NCI-H69 (cell line): ENCODE data around the gene SLC6A5.

Experiments
- DNase-seq: peaks from one replicate; lab custom pipeline; 2025; lab: John Stamatoyannopoulos, UW

SLC6A5 gene

DNA sequence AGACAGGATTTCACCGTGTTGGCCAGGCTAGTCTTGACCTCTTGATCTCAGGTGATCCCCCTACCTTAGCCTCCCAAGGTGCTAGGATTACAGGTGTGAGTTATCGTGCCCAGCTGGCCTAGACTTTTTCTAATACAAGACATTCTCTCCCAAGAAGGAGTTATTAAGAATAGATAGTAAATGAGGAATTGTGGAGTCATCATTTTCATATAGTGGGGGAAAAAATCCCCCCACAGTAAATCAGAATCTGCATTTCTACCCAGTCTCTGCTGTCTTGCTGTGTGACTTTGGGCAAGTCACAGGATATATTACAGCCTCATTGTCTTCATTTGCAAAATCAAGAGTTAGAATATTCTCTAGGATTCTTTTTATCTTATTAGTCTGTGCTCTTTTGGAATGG lies 21.6 kb downstream of the SLC6A5 start:
- no peak for DNase-seq

DNA sequence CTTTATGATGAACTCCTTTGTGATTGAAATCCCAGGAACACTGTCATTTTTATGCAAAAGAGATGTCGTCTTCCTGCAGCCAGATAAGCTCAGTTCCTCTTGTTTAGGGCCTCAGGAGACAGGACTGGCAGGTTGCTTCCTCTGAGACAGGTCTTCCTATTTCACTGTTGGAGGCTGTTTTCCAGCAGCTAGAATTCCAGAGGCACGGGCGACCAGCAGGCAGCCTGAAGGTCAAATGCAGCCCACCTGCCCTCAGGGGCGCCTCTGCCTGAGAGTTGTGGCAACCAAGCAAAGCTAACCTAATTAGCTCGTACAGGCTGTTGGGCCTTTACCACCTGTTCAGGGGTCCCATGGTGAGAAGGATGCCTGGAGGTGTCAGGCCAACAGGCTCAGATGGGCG lies 22.3 kb downstream of the SLC6A5 start:
- DNase-seq = peak; percentile 93

DNA sequence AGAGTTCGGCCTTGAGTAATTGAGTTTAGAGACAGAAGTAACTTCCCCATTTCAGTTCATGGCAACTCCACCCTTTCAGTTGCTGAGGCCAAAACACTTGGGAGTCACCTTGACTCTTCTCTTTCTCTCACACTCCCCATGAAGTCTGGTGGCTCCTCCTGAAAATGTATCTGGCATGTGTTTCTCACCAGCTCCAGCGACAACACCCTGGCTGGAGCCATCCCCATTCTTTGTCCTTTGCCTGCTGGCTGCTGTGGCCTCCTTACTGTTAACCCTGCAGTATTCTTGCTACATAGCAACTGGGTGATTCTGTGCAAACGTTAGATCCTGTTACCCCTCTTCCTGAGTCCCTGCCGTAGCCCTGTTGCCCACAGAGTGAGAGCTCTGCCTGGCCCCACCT lies 23.8 kb downstream of the SLC6A5 start:
- peak; percentile 32 for DNase-seq

DNA sequence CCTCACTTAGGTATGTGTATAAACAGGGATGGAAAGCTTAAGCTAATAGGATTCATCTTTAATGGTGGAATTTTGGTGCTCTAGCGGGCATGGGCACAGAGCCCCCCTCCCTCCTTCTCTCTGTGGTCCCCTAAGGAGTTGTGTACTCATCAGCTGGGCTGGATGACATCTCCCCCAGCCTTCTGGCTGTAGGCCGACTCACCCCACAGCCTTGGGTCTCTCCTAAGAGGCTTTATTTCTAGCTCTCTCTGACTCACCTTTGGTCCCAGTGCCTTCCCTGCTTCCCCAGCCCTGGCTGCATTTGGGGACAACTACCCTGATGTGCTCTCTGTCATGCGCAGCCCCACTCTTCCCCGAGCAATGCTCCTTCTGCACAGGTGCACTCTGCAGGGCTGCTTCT lies 26.9 kb downstream of the SLC6A5 start:
- peak; percentile 97 for DNase-seq

DNA sequence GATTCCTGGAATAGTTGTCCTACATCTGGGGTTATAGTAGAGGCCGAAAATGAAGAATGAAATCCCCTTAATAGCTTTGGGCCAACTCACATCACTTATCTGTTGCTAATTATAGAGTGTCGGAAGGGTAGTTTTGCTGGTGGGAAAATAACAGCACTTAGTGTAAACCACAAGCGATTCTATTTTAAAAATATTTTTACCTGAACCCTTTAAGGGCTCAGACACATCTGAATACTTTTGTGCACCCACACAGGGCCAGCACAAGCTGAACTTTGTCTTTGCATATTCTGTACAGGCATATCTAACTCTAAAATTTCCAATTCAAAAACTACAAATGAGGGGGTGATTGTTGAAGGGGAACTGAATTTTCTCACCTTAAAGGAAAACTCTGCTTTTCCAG lies 27.6 kb downstream of the SLC6A5 start:
- peak; percentile 44 for DNase-seq

DNA sequence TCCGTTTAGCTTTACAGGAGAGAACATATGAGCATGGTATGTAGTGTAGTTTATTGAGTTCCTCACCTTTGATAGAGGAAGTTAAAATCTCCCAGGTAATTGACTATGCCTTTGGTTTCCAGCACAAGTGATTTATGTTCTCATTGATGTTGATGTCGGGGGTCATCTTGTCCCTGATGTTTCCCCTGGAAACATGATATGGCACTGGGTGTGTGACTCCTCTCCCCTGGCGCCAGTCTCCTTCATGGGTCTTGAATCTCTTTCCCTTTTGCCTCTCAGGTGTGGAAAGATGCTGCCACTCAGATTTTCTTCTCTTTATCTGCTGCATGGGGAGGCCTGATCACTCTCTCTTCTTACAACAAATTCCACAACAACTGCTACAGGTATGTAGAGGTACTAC lies 28.3 kb downstream of the SLC6A5 start:
- peak; percentile 71 for DNase-seq

DNA sequence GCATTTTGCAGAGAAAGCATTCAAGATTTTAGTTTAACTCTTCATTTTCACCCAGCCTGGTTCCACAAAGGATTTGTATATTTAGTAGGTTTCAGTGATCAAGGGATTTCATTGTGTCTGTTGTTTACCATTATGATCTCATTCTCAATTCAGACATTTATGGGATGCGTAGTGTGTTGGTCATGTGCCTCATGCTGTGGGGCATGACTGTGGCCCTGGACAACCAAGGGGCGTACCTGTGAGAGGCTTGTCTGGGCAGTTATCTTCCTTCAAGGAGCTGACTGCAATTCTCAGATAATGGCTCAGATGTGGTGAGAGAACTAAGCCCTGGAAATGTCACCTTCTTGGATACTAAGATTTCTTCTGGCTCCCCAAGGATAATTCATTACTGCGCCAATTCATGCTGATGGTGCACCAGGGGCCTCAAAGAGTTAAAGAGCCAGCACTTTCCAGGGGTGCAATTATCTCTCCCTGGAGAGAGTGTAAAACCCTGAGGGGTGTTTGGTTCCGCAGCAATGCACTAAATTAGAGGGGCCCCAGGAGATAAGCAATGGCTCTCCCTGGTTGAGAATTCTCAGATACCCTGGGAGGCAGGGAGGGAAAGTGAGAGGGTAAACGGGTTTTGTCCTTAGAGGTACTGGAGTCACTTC lies 32.2 kb downstream of the SLC6A5 start:
- peak; percentile 97 for DNase-seq

DNA sequence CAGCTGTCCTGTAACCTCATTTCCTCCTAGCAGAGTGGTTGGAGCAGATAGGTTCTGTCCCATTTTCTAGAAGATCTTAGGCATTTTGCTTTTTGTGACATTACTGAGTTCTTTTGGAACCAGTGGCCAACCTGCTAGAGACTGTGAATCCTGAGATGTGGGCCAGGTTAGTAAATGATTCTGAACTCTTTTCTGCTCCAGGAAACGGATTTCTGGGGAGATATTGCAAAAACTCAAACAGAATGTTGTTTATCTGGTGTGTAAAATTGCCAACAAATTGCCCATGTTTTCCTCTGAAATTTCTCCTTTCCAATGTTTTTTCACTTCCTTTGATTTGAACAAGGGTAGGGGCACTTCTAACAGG lies 32.7 kb downstream of the SLC6A5 start:
- DNase-seq = no peak

DNA sequence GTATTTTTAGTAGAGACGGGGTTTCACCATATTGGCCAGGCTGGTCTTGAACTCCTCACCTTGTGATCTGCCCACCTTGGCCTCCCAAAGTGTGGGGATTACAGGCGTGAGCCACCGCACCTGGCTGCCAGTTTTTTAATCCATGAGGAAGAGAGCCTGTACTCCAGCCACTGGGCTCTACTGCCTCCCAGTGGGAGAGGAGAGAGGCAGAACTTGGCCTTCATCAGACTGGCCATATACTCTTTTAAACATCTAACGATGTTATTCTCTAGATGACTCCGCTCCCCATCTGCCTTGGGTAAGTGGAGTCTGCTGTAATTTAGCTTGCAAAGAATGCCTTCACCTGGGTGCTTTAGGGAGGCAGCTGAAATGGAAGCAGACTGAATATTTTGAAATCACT lies 34.6 kb downstream of the SLC6A5 start:
- DNase-seq = peak; percentile 72

DNA sequence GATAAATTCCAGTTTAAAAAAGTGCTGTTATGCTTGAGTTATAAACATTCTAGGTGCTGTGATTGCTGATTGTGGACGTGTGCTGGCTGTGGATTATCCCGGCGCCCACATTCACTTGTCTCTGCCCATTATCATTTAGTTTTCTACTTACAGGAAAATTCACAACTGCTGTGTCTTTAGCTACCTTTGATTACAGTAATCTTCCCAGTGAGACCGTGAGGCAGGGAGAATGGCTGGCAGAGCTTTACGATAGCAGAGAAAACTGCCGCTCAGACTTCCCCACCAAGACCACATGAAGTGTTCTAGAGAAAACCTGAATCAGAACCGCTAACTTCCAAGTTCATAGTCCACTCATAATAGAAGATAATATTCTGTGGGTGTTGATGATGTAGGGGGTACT lies 35.4 kb downstream of the SLC6A5 start:
- no peak for DNase-seq

DNA sequence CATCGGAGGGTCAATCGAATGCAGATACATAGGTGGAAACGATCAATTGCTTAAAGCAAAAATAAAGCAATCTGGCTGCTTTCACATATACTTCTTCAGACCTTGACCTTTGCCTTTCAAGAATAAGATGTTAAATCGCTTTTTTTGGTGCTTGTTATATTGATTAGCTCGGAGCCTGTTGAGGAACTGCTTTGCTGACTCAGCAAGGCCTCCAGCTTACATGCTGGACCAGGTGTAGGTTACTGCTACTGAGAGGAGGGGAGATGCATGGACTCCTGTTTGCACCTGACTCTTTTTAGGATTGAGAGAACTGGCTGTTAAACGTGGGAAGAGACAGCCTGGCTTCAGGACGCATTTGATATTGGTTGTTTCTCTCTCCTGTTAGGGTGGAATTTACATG lies 38.7 kb downstream of the SLC6A5 start:
- no peak for DNase-seq

DNA sequence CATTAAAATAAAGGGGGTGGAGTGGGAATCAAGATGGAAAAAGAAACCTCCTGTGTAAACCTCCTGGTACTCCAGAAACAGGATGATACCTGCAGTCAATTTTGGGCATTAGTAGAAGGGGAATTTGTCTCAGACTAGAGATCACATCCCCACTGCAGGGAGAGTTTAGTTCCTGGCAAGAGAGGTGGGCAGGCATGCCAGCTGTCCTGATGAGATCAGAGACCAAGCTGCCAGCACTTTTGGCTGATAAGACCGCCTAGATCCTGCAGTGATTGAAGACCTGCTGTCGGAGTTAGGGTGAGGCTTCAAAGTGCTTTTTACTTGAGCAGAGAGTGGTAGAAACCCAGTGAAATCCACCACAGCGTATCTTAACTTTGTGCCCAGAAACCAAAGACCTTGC lies 40.3 kb downstream of the SLC6A5 start:
- DNase-seq = no peak

DNA sequence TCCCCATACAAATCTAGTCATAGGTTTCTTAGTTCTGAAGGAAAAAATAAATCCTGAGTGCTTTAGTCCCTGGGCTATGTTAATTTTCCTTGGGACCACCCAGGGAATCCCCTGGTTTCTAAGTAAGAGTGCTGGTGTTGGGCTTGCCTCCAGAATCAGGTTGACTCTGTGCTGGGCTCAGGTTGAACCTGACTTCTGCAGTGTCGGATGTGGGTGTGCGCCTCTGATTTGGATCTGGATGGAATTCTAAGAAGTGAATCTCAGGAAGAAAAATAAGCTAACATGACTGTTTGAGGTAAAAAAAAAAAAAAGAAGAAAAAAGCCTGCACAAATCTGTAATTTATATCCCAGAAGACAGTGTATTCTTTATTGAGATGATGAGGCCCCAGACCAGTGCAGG lies 41.0 kb downstream of the SLC6A5 start:
- no peak for DNase-seq

DNA sequence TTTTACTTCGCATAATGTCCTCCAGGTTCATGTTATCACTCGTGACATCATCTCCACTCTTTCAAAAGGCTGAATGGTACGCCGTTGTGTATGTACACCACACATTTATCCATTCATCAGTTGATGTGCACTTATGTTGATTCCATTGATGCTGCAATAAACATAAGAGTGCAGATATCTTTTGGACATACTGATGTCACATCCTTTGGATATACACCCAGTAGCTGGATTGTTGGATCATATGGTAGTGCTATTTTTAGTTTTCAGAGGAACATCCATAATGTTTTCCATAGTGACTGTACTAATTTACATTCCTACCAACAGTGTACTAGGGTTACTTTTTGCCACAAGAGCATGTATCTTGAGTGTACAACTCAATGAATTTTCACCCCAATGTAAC lies 45.0 kb downstream of the SLC6A5 start:
- no peak for DNase-seq

DNA sequence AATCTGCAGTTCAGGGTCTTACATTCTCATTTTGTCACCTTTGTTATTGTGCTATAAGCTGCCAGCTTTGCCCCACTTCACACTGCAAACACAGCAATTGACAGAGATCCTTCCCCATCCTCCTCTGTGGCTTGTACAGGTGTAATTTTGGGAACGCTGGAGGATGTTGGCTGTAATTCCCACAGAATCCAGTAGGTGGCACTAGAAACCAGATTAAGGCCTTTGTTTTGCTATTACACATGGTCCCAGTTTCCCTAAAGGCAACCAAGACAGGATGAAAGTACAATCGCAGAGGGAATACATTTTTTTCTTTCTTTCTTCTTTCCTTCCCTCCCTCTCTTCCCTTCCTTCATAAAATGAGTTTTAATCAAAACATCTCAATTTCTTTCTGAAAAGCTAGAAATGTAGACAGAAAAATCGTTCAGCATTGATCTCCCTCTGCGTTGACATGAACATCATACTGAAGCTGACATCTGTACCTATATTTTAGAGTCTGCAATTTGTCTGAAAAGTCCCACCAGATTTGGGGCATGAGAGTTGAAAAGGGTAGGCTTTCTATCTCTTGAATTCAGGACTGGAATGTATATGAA lies 48.7 kb downstream of the SLC6A5 start:
- peak; percentile 91 for DNase-seq

DNA sequence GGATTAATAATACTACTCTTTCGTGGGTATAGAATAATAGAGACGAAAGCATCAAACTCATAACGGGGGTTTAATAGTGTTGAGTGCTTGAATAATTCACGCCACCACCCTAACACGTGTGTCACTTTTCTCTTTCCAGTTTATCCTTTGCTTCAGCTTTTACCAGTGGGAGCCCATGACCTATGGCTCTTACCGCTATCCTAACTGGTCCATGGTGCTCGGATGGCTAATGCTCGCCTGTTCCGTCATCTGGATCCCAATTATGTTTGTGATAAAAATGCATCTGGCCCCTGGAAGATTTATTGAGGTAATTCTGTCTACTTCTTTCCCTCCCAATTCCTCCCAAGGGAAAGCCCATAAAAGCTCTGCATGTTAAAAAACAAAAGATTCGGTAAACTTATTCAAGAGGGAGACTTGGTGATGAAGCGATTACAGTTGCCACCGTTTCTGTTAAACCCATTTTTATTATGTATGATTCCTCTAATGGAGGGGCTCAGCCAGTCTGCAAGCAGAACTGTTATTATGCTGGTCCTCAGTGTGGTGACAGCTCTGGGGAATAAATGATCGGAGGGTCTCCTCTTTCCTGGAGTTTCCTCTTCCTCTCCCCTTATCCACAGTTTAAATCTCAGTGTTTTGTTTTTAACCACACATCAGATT lies 52.9 kb downstream of the SLC6A5 start:
- peak; percentile 88 for DNase-seq

DNA sequence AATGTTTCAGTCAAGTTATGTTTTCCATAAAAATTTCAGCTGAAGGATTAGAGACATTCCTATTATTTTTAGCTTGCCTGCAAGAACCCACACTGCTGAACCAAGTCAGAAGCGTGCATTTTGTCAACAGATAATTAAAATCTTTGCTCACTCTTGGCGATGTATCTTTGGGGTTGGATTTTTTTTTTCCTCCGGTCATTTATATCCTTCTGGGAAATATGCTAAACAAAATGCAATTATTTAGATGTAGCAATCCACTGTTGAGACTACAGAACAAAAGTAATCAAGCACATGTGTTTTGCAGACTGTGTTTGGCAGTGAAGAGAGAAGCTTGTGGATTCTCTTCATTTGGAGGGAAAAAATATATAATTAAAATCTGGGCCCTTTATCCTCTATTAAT lies 54.6 kb downstream of the SLC6A5 start:
- peak; percentile 26 for DNase-seq

DNA sequence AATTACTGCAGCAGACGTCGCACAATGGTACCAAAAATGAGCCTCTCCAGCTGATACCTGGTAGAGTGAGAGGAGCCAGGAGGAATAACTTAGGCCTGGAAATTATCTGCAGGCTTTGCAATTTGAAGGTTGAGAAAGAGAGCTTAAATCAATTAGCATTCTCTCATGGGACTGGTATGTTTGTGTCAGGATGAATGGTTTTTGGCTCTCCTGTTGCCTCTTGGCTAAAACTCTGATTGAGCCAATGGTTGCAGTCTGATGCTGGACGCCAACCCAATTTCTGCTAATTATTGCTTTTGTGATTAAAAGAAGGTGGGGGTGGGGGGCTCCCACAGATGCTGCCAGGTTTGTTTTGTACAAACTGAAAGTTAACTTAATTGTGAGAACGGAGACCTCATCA lies 57.5 kb downstream of the SLC6A5 start:
- peak; percentile 98 for DNase-seq

DNA sequence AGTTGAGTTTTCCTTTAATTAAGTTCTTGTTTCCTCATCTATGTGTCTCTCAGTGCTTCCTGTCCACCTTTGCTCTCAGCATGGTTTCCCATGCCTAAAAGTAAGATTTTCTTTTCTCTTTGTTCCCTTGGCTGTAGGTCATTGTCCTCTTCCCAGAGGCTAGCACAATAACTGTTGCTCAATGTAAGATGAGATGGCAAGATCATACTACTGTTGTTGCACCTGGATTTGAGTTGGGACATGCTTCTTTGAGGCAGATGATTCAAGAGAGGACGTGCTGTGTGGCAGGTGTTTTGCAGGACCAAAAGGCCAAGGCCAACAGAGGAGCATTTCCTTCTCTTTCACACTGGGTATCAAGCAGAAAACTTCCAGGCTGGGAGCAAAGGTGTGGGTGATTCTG lies 58.7 kb downstream of the SLC6A5 start:
- peak; percentile 96 for DNase-seq

DNA sequence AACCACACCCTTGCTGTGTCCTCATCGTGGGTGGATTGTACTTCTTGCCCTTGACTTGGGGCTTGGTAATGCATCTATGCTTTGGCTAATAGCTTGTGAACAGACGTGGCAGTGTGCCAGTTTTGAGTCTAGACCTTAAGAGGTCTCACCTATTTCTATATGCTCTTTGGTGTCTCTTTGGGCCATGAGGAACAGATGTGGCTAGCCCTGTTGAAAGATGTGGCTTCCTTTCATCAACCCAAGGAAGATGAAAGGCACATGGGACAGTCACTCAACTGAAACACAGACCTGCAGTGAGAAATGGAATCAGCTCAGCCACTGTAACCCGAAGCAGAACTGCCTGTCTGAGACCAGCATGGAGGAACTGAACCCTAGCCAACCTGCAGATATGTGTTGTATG lies 62.0 kb downstream of the SLC6A5 start:
- peak; percentile 72 for DNase-seq

DNA sequence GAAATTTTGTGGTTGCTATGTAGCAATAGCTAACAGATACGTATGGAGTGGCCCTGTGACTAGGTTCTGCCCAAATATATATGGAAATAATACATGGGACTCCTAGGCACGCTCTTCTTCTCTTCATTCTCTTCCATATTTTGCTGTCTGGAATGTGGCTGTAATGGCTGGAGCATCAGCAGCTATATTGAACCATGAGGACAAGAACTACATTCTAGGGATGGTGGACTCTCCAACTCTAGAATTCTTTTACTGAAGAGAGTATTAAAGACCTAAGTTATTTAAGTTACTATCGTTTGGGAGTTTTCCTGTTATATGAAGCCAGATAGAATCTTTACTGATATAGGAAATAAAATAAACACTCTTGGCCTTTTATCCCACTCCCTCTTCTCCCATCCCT lies 62.4 kb downstream of the SLC6A5 start:
- DNase-seq = no peak

DNA sequence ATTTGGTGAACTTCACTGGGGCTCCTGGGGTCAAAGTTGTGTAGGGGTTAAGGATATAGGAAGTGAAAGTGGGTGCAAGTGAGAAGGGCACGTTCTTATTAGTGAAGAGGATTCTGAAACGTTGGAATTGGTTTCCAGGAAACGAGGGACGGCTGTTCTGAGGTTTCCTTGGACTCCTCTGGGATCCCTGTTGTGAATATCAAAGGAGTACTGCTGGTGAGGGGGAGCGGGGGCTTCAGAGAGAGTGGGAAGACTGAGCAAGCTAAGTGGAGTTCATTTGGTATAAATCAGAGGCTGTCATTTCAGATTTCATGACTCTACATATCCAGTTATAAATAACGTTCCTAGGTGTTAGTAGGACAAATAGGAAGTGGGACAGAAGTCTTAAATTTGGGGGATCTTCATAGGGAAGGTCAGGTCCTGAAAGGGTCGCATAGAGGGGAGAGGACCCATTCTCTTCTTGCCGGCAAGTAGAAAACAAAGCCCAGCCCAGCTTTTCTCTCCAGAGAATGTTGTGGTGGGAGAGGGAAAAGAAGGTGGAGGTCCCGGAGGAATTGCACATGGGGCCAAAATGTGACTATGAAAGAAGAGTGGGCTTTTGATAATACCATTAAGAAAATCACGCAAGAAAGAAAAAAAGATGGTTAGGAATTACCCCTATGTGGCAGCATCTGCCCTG lies 68.9 kb downstream of the SLC6A5 start:
- DNase-seq = peak; percentile 84
